Thyroid gland (tissue), 4 donors: ENCODE results near the gene PANX2.

Experiments used
- POLR2A ChIP-seq, 2 donors: fragments of 450-650 bp; IDR thresholded peaks; one replicate each; pipeline ENCODE4 v1.6.1; 2017; ENCODE audit warnings: antibody characterized with exemption in 2 of 2, mild to moderate bottlenecking in 2 of 2, moderate library complexity in 1 of 2
- TF ChIP-seq, protein P1 (sequence below), 6 experiments: fragments of 200-600 bp in 3 of 6; fragments of 450-650 bp in 3 of 6; sonication (generic) in 3 of 6; IDR thresholded peaks; one replicate each; pipeline ENCODE4 v1.5.1; 2016 to 2019; ENCODE audit warnings: antibody characterized with exemption in 6 of 6, mild to moderate bottlenecking in 2 of 6, inconsistent platforms in 1 of 6, moderate library complexity in 1 of 6

- TF ChIP-seq, protein P1, sequence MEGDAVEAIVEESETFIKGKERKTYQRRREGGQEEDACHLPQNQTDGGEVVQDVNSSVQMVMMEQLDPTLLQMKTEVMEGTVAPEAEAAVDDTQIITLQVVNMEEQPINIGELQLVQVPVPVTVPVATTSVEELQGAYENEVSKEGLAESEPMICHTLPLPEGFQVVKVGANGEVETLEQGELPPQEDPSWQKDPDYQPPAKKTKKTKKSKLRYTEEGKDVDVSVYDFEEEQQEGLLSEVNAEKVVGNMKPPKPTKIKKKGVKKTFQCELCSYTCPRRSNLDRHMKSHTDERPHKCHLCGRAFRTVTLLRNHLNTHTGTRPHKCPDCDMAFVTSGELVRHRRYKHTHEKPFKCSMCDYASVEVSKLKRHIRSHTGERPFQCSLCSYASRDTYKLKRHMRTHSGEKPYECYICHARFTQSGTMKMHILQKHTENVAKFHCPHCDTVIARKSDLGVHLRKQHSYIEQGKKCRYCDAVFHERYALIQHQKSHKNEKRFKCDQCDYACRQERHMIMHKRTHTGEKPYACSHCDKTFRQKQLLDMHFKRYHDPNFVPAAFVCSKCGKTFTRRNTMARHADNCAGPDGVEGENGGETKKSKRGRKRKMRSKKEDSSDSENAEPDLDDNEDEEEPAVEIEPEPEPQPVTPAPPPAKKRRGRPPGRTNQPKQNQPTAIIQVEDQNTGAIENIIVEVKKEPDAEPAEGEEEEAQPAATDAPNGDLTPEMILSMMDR (IDR thresholded peaks at IDR 0.05) = no peak
- no peak for TF ChIP-seq POLR2A (IDR thresholded peaks at IDR 0.05)
Observed at GRCh38 chr22:50216055-50216683, 45.6 kb downstream of the PANX2 start.
